A673 (cell line): ENCODE measurements around the gene KCNH3. TPM values are rescaled to one million over a fixed set of nuclear protein-coding genes. Genes with fewer than 3 reads are reported as not detected.

Experiments used
- BruUV-seq: library from RNA; stranded (reverse); fragments of 400-500 nt; replicated peaks from 2 replicates; lab custom pipeline; 2021; lab: Mats Ljungman, UMichigan
- CTCF ChIA-PET: fragments of 300-600 bp; sonication (Branson Sonifier 250); formaldehyde crosslinking; loops from one replicate; lab custom pipeline; 2022; ENCODE audit warnings: antibody characterized with exemption; lab: Charles Lee
- POLR2A ChIA-PET: fragments of 300-600 bp; sonication (Branson Sonifier 250); formaldehyde crosslinking; loops from one replicate; lab custom pipeline; 2022; ENCODE audit warnings: antibody characterized with exemption; ENCODE audit not compliant: low non-redundant PET; lab: Charles Lee
- DNase-seq: peaks from one replicate; pipeline ENCODE4 v3.0.0-alpha.2; 2015; ENCODE audit warnings: low spot score
- H3K27ac ChIP-seq: fragments of 200-600 bp; sonication (generic); 2 replicates; pipeline ENCODE4 v1.5.1; 2016; ENCODE audit warnings: mixed run types, low read depth, mild to moderate bottlenecking, mixed read lengths, antibody characterized with exemption, low read length; ENCODE audit not compliant: poor library complexity, severe bottlenecking
- H3K27me3 ChIP-seq: fragments of 200-600 bp; sonication (generic); replicated peaks from 2 replicates; pipeline ENCODE4 v1.6.1; 2017; ENCODE audit warnings: mixed run types, low read depth, mild to moderate bottlenecking, mixed read lengths, antibody characterized with exemption, low read length; ENCODE audit not compliant: insufficient read depth, poor library complexity
- H3K36me3 ChIP-seq: fragments of 200-600 bp; sonication (generic); 2 replicates; pipeline ENCODE4 v1.6.1; 2016; ENCODE audit warnings: mixed run types, mild to moderate bottlenecking, mixed read lengths, antibody characterized with exemption, low read length; ENCODE audit not compliant: insufficient read depth, poor library complexity, severe bottlenecking
- H3K4me1 ChIP-seq: fragments of 200-600 bp; sonication (generic); 2 replicates; pipeline ENCODE4 v1.6.1; 2017; ENCODE audit warnings: mixed run types, mild to moderate bottlenecking, mixed read lengths, antibody characterized with exemption, low read length; ENCODE audit not compliant: insufficient read depth, poor library complexity, severe bottlenecking
- H3K4me3 ChIP-seq: fragments of 200-600 bp; sonication (generic); 2 replicates; pipeline ENCODE4 v1.5.1; 2016; ENCODE audit warnings: low read depth, mixed run types, mild to moderate bottlenecking, mixed read lengths, low read length; ENCODE audit not compliant: poor library complexity, severe bottlenecking
- H3K9me3 ChIP-seq: fragments of 200-600 bp; sonication (generic); 2 replicates; pipeline ENCODE4 v1.6.1; 2016; ENCODE audit warnings: mixed run types, low read depth, mild to moderate bottlenecking, mixed read lengths, antibody characterized with exemption, low read length; ENCODE audit not compliant: poor library complexity, severe bottlenecking
- CTCF ChIP-seq: fragments of 300-800, 200-600 bp; sonication (generic); conservative IDR thresholded peaks from 2 replicates; pipeline ENCODE4 v1.5.1; 2017; ENCODE audit warnings: low read depth, mild to moderate bottlenecking, antibody characterized with exemption, low read length, moderate library complexity, mixed read lengths
- EZH2 ChIP-seq: fragments of 200-600 bp; sonication (generic); IDR thresholded peaks from 2 replicates; pipeline ENCODE4 v1.6.1; 2017; ENCODE audit warnings: borderline replicate concordance, low read depth, mild to moderate bottlenecking, mixed read lengths, antibody characterized with exemption, low read length; ENCODE audit not compliant: poor library complexity, severe bottlenecking
- intact Hi-C: fragments of 100-400 bp; cut with micrococcal nuclease; formaldehyde crosslinking; loops from one replicate; pipeline ENCODE4 v1.10.0; 2022; ENCODE audit not compliant: unreplicated experiment
- total RNA-seq: library from RNA; stranded (reverse); gene quantifications from 2 replicates; pipeline ENCODE4 v1.2.3, GENCODE V29; 2021

Gene KCNH3
- total RNA-seq, 1 experiment from 2014 or later: 4.0 TPM

- CTCF ChIA-PET: no interaction called here
- H3K27me3 ChIP-seq: no peaks in the 10 kb centered on the region
- intact Hi-C loops: no loop called here
These were observed 48.5 kb downstream of the KCNH3 start for GRCh38 chr12:49587174-49587908.

GRCh38 chr12:49588281-49588680, 49.5 kb downstream of the KCNH3 start:
- Histone ChIP-seq H3K36me3 (no peaks in the 10 kb centered on the region), H3K4me3 (no peak overlapping the region), H3K4me1 (peaks cover 4% of the 10 kb centered on the region), H3K27ac (no peak overlapping the region), H3K27me3 (no peaks in the 10 kb centered on the region), H3K9me3 (no peaks in the 10 kb centered on the region)
- TF ChIP-seq EZH2 (no peak), CTCF (no peak)
- ChIA-PET POLR2A (no interaction called here), CTCF (no interaction called here)
- DNase-seq: no peak
- intact Hi-C loops: no loop called here
- BruUV-seq: no TSS peak

More at GRCh38 chr12:49587174-49587908, 48.5 kb downstream of the KCNH3 start:
- POLR2A ChIA-PET: no interaction called here
- DNase-seq: no peak
- H3K4me3 ChIP-seq: no peak overlapping the region
- 0 out of 2 replicates have a peak, but pooled peaks have one; percentile 13 for TF ChIP-seq CTCF
- no peak for TF ChIP-seq EZH2
- H3K4me1 ChIP-seq: peaks cover 4% of the 10 kb centered on the region
- H3K36me3 ChIP-seq: no peaks in the 10 kb centered on the region
- BruUV-seq: no TSS peak
- no peak overlapping the region for H3K27ac ChIP-seq
- no peaks in the 10 kb centered on the region for H3K9me3 ChIP-seq

DNA sequence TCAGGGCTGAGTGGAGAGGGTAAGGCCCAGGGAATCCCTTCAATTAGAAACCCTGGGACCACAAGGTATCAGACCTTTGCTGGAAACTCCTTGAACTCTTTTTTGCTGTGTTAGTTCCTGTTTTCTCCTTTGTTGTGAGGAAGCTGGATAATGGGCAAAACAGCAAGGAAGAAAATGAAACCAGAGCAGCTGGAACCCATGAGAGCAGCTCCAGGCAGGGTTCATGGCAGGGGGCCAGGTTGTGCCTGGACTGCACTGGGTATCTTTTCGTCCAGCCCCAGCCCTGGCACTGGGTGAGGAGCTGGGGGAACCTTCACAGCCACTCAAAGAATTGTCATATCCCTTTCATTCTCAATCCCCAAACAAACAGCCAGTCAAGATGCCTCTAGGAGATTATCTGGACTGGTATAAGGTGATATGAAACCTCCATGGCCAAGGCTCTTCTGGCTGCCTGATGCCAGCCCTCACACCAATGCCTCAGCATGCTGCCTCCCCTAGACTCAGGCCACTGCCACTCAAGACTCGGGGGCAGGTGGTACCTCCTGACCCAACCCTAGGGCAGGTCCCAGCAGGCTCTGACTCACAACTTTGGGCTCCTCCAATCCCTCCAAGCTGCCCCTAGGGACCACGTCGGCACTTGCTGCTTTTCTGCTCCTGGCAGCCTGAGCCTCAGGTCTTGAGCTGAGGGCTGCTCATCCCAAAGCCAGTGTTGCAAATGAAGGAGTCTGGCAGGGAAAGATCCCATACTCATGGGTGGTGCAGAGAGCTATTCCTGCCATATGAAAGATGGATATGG, 50.1 kb downstream of the KCNH3 start:
- intact Hi-C loops: no loop called here
- CTCF ChIA-PET: no interaction called here
- BruUV-seq: no TSS peak
- POLR2A ChIA-PET: no interaction called here
- Histone ChIP-seq H3K36me3 (no peaks in the 10 kb centered on the region), H3K9me3 (no peaks in the 10 kb centered on the region), H3K27ac (no peak overlapping the region), H3K4me3 (no peak overlapping the region), H3K4me1 (peaks cover 4% of the 10 kb centered on the region), H3K27me3 (no peaks in the 10 kb centered on the region)
- TF ChIP-seq EZH2: no peak
- peak; percentile 14 for DNase-seq
